GM23338 (cell line): ENCODE results near the gene CCDC160. TPM values are rescaled to one million over a fixed set of nuclear protein-coding genes. Genes with fewer than 3 reads are reported as not detected.

Experiments used
- ATAC-seq: fragments of 200-7000 bp; cut with Tn5 transposase; 3 replicates; pipeline ENCODE4 v1.9.1; 2020
- DNase-seq: peaks from one replicate; pipeline ENCODE4 v3.0.0-alpha.2; 2015; ENCODE audit warnings: low spot score
- H2AFZ ChIP-seq: fragments of 200-600 bp; sonication (generic); 2 replicates; pipeline ENCODE4 v1.8.0; 2016; ENCODE audit warnings: antibody characterized with exemption, mild to moderate bottlenecking, moderate library complexity
- H3F3A ChIP-seq: fragments of 200-600 bp; sonication (generic); replicated peaks from 2 replicates; pipeline ENCODE4 v1.8.0; 2017; ENCODE audit warnings: antibody characterized with exemption, mixed run types, low read depth
- H3K27ac ChIP-seq: fragments of 200-600 bp; sonication (generic); 2 replicates; pipeline ENCODE4 v1.6.1; 2016; ENCODE audit warnings: low read depth
- H3K27me3 ChIP-seq: fragments of 200-600 bp; sonication (generic); 2 replicates; pipeline ENCODE4 v1.8.0; 2016; ENCODE audit warnings: mild to moderate bottlenecking, mixed run types, moderate library complexity; ENCODE audit not compliant: insufficient read depth
- H3K36me3 ChIP-seq: fragments of 200-600 bp; sonication (generic); 2 replicates; pipeline ENCODE4 v1.8.0; 2016; ENCODE audit warnings: mild to moderate bottlenecking; ENCODE audit not compliant: insufficient read depth
- H3K4me1 ChIP-seq: fragments of 200-600 bp; sonication (generic); 2 replicates; pipeline ENCODE4 v1.8.0; 2016; ENCODE audit warnings: mild to moderate bottlenecking, moderate library complexity; ENCODE audit not compliant: insufficient read depth
- H3K4me2 ChIP-seq: fragments of 200-600 bp; sonication (generic); 2 replicates; pipeline ENCODE4 v1.7.1; 2017; ENCODE audit warnings: mixed run types
- H3K4me3 ChIP-seq: fragments of 200-600 bp; sonication (generic); 2 replicates; pipeline ENCODE4 v1.6.1; 2016; ENCODE audit warnings: mixed run types
- H3K79me2 ChIP-seq: fragments of 200-600 bp; sonication (generic); replicated peaks from 2 replicates; pipeline ENCODE4 v1.8.0; 2017; ENCODE audit warnings: mild to moderate bottlenecking; ENCODE audit not compliant: insufficient read depth
- H3K9me2 ChIP-seq: fragments of 200-600 bp; sonication (generic); 2 replicates; pipeline ENCODE4 v1.8.0; 2017; ENCODE audit not compliant: insufficient read depth
- H4K20me1 ChIP-seq: fragments of 200-600 bp; sonication (generic); replicated peaks from 2 replicates; pipeline ENCODE4 v1.8.0; 2017; ENCODE audit warnings: mild to moderate bottlenecking; ENCODE audit not compliant: insufficient read depth
- H3K27ac Mint-ChIP-seq: 2 replicates; pipeline ENCODE4 v1.8.0; 2020; ENCODE audit warnings: inconsistent platforms, mild to moderate bottlenecking, moderate library complexity, mixed read lengths
- H3K27me3 Mint-ChIP-seq: 3 replicates; pipeline ENCODE4 v1.8.0; 2022; ENCODE audit warnings: low read depth, mild to moderate bottlenecking, moderate library complexity, mixed read lengths, inconsistent platforms; ENCODE audit not compliant: insufficient read depth, poor library complexity
- H3K36me3 Mint-ChIP-seq: 3 replicates; pipeline ENCODE4 v1.8.0; 2021; ENCODE audit warnings: low read depth, mild to moderate bottlenecking, inconsistent platforms, moderate library complexity, mixed read lengths
- H3K4me1 Mint-ChIP-seq: 3 replicates; pipeline ENCODE4 v1.8.0; 2020; ENCODE audit warnings: mild to moderate bottlenecking, inconsistent platforms, mixed read lengths
- H3K4me3 Mint-ChIP-seq: 3 replicates; pipeline ENCODE4 v1.8.0; 2021; ENCODE audit warnings: moderate library complexity, mild to moderate bottlenecking, inconsistent platforms, mixed read lengths
- H3K9me3 Mint-ChIP-seq: 3 replicates; pipeline ENCODE4 v1.8.0; 2020; ENCODE audit warnings: moderate library complexity, mild to moderate bottlenecking, inconsistent platforms, mixed read lengths
- CREB1 ChIP-seq: fragments of 250-450 bp; sonication (Bioruptor Pico); IDR thresholded peaks from 2 replicates; pipeline ENCODE4 v1.5.0; 2020; ENCODE audit warnings: low read depth, mild to moderate bottlenecking, moderate library complexity
- CTCF ChIP-seq, 2 experiments: fragments of 200-600 bp in 1 of 2; sonication (generic) in 1 of 2; conservative IDR thresholded peaks; 2 replicates each; pipeline versions ENCODE4 v1.5.1 to v1.6.1; 2016 to 2017; ENCODE audit warnings: antibody characterized with exemption in 2 of 2, low read depth in 2 of 2, mild to moderate bottlenecking in 2 of 2, moderate library complexity in 1 of 2
- EZH2phosphoT487 ChIP-seq: fragments of 200-600 bp; sonication (generic); IDR thresholded peaks from one replicate; pipeline ENCODE4 v1.8.1; 2018; ENCODE audit warnings: antibody characterized with exemption; ENCODE audit not compliant: unreplicated experiment
- REST ChIP-seq: IDR thresholded peaks from one replicate; pipeline ENCODE4 v1.6.1; 2018; ENCODE audit warnings: antibody characterized with exemption; ENCODE audit not compliant: unreplicated experiment
- STAT1 ChIP-seq: IDR thresholded peaks from one replicate; pipeline ENCODE4 v1.6.1; 2016; ENCODE audit warnings: antibody characterized with exemption; ENCODE audit not compliant: unreplicated experiment
- ZNF114 ChIP-seq: fragments of 250-450 bp; sonication (Bioruptor Pico); IDR thresholded peaks from 2 replicates; pipeline ENCODE4 v1.5.0; 2020; ENCODE audit warnings: mild to moderate bottlenecking, moderate library complexity
- ZNF331 ChIP-seq: fragments of 250-450 bp; sonication (Bioruptor Pico); IDR thresholded peaks from 2 replicates; pipeline ENCODE4 v1.5.0; 2020; ENCODE audit warnings: low read depth, mild to moderate bottlenecking, moderate library complexity
- polyA plus RNA-seq: library from polyadenylated mRNA; unstranded; fragments of >200 nt; fragmentation: Nextera tagmentation; extraction: Ambion mirVana; gene quantifications from 2 replicates; pipeline ENCODE4 v1.2.1, GENCODE V29; 2016
- total RNA-seq: library from RNA; depleted of rRNA; stranded (reverse); fragments of >200 nt; shearing (Covaris generic); gene quantifications from 2 replicates; pipeline ENCODE4 v1.2.3, GENCODE V29; 2014
- TF ChIP-seq, protein P1 (sequence below): fragments of 250-450 bp; sonication (Bioruptor Pico); IDR thresholded peaks from 2 replicates; pipeline ENCODE4 v1.5.0; 2020; ENCODE audit warnings: mild to moderate bottlenecking, moderate library complexity

The CCDC160 gene
- total and polyA plus RNA-seq, 2 experiments from 2014 or later, result 2.7 to 6.9 TPM

DNA sequence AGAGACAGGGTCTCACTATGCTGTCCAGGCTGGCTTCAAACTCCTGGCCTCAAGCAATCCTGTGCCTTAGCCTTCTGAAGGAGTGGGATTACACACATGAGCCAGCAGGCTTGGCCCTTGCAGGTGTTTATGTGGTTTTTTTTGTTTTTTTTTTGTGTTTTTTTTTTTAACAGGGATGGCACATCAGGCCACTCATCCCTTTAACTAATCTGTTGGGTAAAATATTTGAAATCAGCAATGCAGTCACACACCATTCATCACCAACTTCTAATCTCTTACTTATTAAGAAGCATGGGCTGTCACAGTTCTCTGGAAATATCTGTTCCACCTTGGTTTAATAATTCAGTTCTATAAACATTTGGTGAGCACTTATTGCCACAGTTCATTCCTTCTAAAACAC lies 12.3 kb downstream of the CCDC160 start:
- no peak overlapping the region for H3K4me3 Mint-ChIP-seq
- no peak overlapping the region for H3K4me3 ChIP-seq

More for the DNA sequence above, 12.3 kb downstream of the CCDC160 start:
- Histone ChIP-seq H3K79me2 (no peaks in the 10 kb centered on the region), H3K27me3 (no peaks in the 10 kb centered on the region), H3F3A (no peaks in the 10 kb centered on the region), H4K20me1 (no peaks in the 10 kb centered on the region), H3K36me3 (no peaks in the 10 kb centered on the region), H3K4me2 (no peak overlapping the region), H2AFZ (no peak overlapping the region), H3K27ac (no peak overlapping the region), H3K9me2 (no peaks in the 10 kb centered on the region), H3K4me1 (peaks cover 2% of the 10 kb centered on the region; the same call in 1 of the 2 replicates)
- Mint-ChIP-seq H3K27me3 (no peaks in the 10 kb centered on the region), H3K36me3 (no peaks in the 10 kb centered on the region; the same call in 2 of the 3 replicates), H3K27ac (no peak overlapping the region), H3K9me3 (no peaks in the 10 kb centered on the region), H3K4me1 (peaks cover 13% of the 10 kb centered on the region)
- no peak for DNase-seq
- no peak for TF ChIP-seq REST
- no peak for TF ChIP-seq ZNF114 (CRISPR knock-in tag)
- TF ChIP-seq, protein P1, sequence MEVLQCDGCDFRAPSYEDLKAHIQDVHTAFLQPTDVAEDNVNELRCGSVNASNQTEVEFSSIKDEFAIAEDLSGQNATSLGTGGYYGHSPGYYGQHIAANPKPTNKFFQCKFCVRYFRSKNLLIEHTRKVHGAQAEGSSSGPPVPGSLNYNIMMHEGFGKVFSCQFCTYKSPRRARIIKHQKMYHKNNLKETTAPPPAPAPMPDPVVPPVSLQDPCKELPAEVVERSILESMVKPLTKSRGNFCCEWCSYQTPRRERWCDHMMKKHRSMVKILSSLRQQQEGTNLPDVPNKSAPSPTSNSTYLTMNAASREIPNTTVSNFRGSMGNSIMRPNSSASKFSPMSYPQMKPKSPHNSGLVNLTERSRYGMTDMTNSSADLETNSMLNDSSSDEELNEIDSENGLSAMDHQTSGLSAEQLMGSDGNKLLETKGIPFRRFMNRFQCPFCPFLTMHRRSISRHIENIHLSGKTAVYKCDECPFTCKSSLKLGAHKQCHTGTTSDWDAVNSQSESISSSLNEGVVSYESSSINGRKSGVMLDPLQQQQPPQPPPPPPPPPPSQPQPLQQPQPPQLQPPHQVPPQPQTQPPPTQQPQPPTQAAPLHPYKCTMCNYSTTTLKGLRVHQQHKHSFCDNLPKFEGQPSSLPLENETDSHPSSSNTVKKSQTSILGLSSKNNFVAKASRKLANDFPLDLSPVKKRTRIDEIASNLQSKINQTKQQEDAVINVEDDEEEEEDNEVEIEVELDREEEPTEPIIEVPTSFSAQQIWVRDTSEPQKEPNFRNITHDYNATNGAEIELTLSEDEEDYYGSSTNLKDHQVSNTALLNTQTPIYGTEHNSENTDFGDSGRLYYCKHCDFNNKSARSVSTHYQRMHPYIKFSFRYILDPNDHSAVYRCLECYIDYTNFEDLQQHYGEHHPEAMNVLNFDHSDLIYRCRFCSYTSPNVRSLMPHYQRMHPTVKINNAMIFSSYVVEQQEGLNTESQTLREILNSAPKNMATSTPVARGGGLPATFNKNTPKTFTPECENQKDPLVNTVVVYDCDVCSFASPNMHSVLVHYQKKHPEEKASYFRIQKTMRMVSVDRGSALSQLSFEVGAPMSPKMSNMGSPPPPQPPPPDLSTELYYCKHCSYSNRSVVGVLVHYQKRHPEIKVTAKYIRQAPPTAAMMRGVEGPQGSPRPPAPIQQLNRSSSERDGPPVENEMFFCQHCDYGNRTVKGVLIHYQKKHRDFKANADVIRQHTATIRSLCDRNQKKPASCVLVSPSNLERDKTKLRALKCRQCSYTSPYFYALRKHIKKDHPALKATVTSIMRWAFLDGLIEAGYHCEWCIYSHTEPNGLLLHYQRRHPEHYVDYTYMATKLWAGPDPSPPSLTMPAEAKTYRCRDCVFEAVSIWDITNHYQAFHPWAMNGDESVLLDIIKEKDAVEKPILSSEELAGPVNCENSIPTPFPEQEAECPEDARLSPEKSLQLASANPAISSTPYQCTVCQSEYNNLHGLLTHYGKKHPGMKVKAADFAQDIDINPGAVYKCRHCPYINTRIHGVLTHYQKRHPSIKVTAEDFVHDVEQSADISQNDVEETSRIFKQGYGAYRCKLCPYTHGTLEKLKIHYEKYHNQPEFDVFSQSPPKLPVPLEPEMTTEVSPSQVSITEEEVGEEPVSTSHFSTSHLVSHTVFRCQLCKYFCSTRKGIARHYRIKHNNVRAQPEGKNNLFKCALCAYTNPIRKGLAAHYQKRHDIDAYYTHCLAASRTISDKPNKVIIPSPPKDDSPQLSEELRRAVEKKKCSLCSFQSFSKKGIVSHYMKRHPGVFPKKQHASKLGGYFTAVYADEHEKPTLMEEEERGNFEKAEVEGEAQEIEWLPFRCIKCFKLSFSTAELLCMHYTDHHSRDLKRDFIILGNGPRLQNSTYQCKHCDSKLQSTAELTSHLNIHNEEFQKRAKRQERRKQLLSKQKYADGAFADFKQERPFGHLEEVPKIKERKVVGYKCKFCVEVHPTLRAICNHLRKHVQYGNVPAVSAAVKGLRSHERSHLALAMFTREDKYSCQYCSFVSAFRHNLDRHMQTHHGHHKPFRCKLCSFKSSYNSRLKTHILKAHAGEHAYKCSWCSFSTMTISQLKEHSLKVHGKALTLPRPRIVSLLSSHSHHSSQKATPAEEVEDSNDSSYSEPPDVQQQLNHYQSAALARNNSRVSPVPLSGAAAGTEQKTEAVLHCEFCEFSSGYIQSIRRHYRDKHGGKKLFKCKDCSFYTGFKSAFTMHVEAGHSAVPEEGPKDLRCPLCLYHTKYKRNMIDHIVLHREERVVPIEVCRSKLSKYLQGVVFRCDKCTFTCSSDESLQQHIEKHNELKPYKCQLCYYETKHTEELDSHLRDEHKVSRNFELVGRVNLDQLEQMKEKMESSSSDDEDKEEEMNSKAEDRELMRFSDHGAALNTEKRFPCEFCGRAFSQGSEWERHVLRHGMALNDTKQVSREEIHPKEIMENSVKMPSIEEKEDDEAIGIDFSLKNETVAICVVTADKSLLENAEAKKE (CRISPR knock-in tag), result no peak
- TF ChIP-seq CREB1 (CRISPR knock-in tag), result no peak
- no peak for TF ChIP-seq CTCF (conservative IDR thresholded peaks at IDR 0.05; ENCODE audit: low read depth in 2 of 2)
- TF ChIP-seq STAT1, result no peak
- TF ChIP-seq ZNF331 (CRISPR knock-in tag), result no peak
- no peak for TF ChIP-seq EZH2phosphoT487
- ATAC-seq, result no peak
